Fibroblast of pulmonary artery (primary cell): Measurements from ENCODE around the gene CACTIN.
A peak's percentile ranks its signal among the peaks of the same experiment; 100 is the strongest.

Source experiments
- DNase-seq: peaks from one replicate; pipeline ENCODE4 v3.0.0-alpha.2; 2010; ENCODE audit warnings: low read depth
- H3K4me3 ChIP-seq: replicated peaks from 2 replicates; pipeline ENCODE4 v1.5.1; 2011; ENCODE audit warnings: low read depth, mild to moderate bottlenecking, control low read depth, low read length, moderate library complexity
- TF ChIP-seq, protein P1 (sequence below): IDR thresholded peaks from 2 replicates; pipeline ENCODE4 v1.5.1; 2011; ENCODE audit warnings: mild to moderate bottlenecking, control low read depth, low read length, inconsistent platforms; ENCODE audit errors: missing control alignments

The CACTIN gene

DNA sequence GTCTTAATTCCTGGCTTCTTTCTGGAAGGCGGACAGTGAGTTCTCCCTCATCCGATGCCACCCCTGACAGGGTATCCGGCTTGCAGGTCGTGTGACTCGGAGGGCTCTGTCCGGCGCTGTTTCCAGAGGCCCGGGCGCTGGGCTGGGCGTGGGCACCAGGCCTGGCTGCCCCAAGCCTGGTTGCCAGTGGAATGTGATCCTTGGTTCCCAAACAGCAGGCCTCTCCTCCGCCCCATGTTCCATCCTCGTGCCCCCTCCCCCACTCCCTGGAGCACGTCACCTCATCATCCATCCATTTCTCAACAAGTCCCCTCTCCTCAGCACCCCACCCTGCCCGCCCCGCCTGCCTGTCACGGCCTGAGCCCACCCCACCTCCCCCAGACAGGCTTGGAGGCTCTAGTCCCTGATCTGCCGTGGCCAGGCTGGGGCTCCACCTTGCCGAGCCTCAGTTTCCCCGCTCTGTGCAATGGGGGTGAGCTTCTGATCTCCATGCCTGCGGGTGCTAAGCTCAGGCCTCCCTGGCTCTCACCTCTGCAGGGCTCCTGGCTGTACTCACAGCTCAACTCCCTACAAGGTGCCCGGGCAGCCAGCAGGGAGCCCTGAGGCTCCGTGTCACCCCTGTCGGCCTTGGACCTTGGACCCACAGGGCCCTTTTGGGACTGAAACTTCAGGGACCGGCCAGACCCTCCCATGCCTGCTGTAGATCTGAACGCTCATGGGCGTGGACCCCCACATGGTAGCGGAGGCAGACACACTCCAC is 22.2 kb downstream of the CACTIN start:
- DNase-seq = no peak
- TF ChIP-seq, protein P1, sequence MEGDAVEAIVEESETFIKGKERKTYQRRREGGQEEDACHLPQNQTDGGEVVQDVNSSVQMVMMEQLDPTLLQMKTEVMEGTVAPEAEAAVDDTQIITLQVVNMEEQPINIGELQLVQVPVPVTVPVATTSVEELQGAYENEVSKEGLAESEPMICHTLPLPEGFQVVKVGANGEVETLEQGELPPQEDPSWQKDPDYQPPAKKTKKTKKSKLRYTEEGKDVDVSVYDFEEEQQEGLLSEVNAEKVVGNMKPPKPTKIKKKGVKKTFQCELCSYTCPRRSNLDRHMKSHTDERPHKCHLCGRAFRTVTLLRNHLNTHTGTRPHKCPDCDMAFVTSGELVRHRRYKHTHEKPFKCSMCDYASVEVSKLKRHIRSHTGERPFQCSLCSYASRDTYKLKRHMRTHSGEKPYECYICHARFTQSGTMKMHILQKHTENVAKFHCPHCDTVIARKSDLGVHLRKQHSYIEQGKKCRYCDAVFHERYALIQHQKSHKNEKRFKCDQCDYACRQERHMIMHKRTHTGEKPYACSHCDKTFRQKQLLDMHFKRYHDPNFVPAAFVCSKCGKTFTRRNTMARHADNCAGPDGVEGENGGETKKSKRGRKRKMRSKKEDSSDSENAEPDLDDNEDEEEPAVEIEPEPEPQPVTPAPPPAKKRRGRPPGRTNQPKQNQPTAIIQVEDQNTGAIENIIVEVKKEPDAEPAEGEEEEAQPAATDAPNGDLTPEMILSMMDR = no peak
- no peak overlapping the region for H3K4me3 ChIP-seq

GRCh38 chr19:3603121-3603811 is 23.3 kb downstream of the CACTIN start:
- TF ChIP-seq, protein P1 = no peak
- no peak overlapping the region for H3K4me3 ChIP-seq
- DNase-seq = no peak

DNA sequence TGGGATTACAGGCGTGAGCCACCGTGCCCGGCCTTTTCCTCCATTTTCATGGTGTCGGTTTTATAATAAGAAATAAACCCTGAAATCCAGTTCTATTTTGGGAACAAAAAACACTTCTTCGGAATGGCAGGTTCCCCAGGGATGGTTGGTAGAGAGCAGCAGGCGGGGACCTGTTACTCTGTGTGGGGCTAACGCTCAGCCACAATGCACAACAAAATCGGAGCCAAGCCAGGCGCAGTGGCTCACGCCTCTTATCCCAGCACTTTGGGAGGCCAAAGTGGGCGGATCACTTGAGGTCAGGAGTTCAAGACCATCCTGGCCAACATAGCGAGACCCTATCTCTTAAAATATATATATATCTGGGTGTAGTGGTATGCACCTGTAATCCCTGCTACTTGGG is 25.6 kb downstream of the CACTIN start:
- H3K4me3 ChIP-seq = no peak overlapping the region
- TF ChIP-seq, protein P1 = no peak
- DNase-seq = no peak

DNA sequence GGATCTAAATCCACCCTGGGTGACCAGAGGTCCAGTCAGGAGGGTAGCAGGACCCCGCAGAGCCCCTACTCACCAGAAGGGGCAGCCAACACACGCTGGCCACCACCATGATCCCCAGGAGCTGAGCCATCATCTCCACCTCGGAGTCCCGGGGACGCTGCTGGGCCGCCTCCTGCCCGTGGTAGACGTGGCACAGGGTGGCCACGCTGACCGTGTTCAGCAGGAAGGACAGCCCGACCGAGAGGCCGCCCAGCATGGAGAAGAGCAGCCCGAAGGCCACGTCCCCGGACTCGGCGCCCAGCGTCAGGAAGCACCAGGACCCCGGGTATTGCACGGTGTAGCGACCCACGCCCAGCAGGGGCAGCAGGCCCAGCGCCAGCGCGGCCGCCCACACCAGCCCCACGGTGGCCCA is 26.8 kb downstream of the CACTIN start:
- TF ChIP-seq, protein P1 = peak; percentile 16
- no peak for DNase-seq
- H3K4me3 ChIP-seq = no peak overlapping the region

DNA sequence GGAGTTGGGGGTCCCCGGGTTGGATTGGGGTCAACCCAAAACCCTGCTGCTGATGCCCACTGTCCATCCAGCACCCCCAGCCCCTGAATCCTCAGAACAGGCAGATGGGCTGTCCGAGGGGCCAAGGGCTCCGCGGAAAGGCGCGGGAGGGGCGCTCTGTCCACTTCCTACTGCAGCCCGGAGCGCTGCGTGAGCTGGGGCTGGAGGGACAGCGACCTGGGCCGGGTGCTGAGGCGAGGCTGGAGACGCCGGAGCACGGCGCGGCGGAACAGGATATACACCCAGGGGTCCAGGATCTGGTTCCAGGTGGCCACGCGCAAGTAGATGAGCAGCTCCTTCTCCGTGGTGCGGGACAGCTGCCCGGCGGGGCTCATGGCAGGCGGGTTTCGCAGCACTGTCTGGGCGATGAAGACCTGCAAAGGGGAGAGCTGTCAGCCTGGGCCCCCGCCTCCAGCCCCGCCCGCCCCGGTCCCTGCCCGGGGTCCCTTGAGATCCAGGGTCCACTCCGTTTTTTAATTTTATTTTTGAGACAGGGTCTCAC is 31.0 kb downstream of the CACTIN start:
- TF ChIP-seq, protein P1 = no peak
- DNase-seq = no peak
- H3K4me3 ChIP-seq = no peak overlapping the region

- H3K4me3 ChIP-seq = no peak overlapping the region
- DNase-seq = no peak
- TF ChIP-seq, protein P1 = no peak
Measured at GRCh38 chr19:3593156-3593555, 33.4 kb downstream of the CACTIN start.
